Astrocyte of the cerebellum (primary cell): ENCODE results near the gene PRPF18.

ENCODE experiments used
- DNase-seq: peaks from one replicate; pipeline ENCODE4 v3.0.0-alpha.2; 2011; ENCODE audit warnings: low read depth
- H3K4me3 ChIP-seq: 2 replicates; pipeline ENCODE4 v1.5.1; 2011; ENCODE audit warnings: mild to moderate bottlenecking, low read depth, low read length, moderate library complexity
- in situ Hi-C: cut with HindIII; loops from 2 replicates; pipeline ENCODE4 v1.10.0; 2017; ENCODE audit warnings: low sequenced_read_pairs
- TF ChIP-seq, protein P1 (sequence below): IDR thresholded peaks from 2 replicates; pipeline ENCODE4 v1.5.1; 2012; ENCODE audit warnings: low read length, low read depth, moderate library complexity, mild to moderate bottlenecking; ENCODE audit errors: missing control alignments

PRPF18 gene

DNA sequence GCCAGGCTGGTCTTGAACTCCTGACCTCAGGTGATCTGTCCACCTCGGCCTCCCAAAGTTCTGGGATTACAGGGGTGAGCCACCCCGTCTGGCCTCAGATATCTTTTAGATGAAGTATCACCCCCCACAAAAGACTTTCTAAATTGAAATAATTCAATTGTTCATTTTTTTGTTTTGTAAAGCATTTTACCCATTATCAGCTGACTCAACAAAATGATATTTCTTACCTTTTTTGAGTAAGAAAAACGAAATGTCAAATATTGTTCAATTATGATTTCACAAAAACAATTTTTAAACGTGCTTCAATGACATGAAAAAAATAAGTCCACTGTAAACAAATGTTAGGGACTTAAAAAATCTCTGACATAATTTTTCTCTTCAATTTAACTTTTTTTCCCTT, 822 bp upstream of the PRPF18 start:
- TF ChIP-seq, protein P1, sequence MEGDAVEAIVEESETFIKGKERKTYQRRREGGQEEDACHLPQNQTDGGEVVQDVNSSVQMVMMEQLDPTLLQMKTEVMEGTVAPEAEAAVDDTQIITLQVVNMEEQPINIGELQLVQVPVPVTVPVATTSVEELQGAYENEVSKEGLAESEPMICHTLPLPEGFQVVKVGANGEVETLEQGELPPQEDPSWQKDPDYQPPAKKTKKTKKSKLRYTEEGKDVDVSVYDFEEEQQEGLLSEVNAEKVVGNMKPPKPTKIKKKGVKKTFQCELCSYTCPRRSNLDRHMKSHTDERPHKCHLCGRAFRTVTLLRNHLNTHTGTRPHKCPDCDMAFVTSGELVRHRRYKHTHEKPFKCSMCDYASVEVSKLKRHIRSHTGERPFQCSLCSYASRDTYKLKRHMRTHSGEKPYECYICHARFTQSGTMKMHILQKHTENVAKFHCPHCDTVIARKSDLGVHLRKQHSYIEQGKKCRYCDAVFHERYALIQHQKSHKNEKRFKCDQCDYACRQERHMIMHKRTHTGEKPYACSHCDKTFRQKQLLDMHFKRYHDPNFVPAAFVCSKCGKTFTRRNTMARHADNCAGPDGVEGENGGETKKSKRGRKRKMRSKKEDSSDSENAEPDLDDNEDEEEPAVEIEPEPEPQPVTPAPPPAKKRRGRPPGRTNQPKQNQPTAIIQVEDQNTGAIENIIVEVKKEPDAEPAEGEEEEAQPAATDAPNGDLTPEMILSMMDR: no peak
- in situ Hi-C loops: no loop called here
- DNase-seq: no peak
- H3K4me3 ChIP-seq: no peak overlapping the region

DNA sequence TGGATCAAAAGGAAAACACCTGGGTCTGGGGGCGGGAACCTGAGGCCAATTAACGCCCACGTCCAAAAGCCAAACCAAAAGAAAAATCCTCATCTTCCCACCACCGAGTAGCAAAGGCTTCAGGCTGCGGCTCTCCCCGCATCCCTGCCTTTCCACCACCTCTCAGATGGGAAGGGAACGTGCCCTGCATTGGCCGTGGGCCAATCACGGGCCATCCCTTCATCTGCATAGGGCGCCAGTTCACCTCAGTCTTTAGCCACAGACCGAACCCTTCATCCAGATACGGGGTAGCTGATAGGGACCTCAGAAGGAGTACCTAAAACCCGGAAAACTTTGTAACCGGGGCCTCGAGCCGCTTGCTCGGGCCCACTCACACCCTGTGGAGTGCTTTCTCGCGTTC, 626 bp downstream of the PRPF18 start:
- TF ChIP-seq, protein P1: no peak
- in situ Hi-C loops: no loop called here
- no peak for DNase-seq
- peak overlapping the region; percentile 83 for H3K4me3 ChIP-seq

DNA sequence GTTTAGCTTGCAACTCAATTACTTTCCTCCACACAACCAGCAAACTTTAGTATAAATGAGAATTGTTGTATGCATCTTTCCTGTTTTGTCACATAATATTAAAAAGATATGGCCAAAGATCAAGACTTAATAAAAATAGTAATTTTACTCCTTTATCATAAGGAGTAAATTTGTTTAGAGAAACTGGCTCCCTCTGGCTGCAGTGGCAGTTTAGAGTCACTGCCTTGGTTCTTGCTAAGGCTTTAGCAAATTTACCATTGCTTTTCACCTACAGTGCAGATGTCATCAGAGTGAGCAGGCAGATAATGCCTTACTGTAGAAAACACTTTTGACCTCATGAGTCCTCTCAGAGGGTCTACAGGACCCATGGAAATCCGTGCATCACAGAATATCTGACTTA, 2.6 kb downstream of the PRPF18 start:
- in situ Hi-C loops: no loop called here
- no peak overlapping the region for H3K4me3 ChIP-seq
- DNase-seq: no peak
- TF ChIP-seq, protein P1: no peak

DNA sequence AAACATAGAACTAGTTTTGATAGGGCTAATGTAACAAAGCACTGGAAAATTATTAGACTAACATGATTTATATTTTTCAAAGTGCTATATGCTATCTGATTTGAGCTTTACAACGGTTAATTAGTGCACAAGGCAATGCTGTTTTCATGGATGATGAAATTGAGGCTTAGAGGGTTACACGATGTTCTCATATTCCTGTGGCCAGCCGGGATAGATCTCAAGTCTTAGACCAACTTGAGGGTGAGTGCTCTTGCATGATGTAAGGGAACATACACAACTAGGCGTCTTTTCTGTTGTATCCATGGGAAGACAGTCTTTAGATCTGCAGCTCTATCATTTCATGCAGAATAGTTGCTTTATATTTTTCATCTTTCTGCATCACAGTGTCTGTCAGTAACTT, 4.1 kb downstream of the PRPF18 start:
- DNase-seq: no peak
- TF ChIP-seq, protein P1: no peak
- no peak overlapping the region for H3K4me3 ChIP-seq
- in situ Hi-C loops: no loop called here

DNA sequence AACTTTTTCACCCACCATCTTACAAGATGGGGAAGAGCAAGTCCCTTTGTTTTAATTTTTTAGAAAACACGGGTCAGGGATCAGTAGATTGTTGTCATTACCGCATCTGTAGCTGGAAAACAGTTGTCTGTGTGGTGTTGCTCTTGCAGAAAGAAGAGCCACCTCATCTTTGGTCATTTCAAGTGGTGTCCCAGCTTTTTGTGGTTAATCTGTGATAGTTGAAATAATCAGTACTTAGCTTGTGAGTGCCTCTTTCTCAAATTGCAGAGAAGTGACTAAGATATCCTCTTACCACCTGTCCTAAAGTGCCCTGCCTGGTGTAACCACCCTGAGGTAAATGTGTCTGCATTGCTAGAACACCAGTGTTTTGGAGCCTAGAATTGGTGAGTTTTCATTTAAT, 5.5 kb downstream of the PRPF18 start:
- no peak overlapping the region for H3K4me3 ChIP-seq
- in situ Hi-C loops: no loop called here
- TF ChIP-seq, protein P1: no peak
- DNase-seq: no peak

DNA sequence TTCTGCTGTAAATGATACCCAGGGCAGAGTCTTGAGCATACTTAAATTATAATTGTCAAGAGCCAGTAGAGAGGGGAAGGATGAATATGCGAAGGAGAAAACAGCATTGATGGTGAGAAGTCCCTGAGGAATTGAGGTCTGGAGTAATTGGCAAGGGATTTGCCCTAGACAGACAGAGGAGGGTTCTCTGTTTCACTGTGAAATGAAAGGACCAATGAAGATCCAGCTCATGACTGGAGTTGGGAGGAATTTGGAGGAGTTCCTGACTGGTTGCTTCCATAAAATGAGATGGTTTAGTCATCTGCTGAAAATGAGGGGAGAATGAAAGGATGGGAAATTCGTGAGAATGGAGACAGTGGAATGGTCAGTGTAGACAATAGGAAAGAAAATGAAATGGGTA, 6.8 kb downstream of the PRPF18 start:
- no peak for DNase-seq
- in situ Hi-C loops: no loop called here
- TF ChIP-seq, protein P1: no peak
- H3K4me3 ChIP-seq: no peak overlapping the region

DNA sequence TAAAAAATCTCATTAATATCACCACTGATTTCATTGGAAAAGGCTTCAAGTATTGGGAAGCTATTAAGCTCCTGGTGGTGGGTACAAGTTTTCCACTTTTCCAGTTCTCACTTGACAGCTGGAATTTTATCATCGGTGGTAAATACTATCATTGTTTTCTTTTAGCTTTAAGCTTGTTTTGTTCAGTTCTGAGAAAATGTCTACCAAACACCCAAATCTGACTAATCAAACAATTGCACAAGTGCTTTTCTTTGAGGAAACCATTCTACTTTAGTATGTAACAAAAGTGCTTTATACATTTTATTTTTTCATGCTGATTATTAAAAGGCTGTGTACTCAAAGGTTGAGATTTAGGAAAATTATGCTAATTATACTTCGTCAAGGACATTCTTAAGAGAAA, 7.9 kb downstream of the PRPF18 start:
- in situ Hi-C loops: no loop called here
- no peak overlapping the region for H3K4me3 ChIP-seq
- no peak for DNase-seq
- TF ChIP-seq, protein P1: no peak
